DND-41 (cell line): ENCODE results near the gene CEACAM16.

Experiments
- CTCF ChIP-seq: IDR thresholded peaks from 2 replicates; pipeline ENCODE4 v1.5.1; 2012; ENCODE audit warnings: borderline replicate concordance, low read length, moderate library complexity, mild to moderate bottlenecking; ENCODE audit not compliant: poor library complexity, severe bottlenecking; ENCODE audit errors: extremely low read depth
- EZH2 ChIP-seq: IDR thresholded peaks from 3 replicates; pipeline ENCODE4 v1.6.1; 2012; ENCODE audit warnings: borderline replicate concordance, low read depth, mild to moderate bottlenecking, moderate library complexity, low read length, inconsistent platforms; ENCODE audit not compliant: severe bottlenecking

- TF ChIP-seq CTCF (no peak), EZH2 (no peak)
These were observed 29.8 kb upstream of the CEACAM16 start for GRCh38 chr19:44668985-44669764.
